Adrenal gland (tissue), 5 donors: ENCODE results near the gene ELP1.

Source experiments
- CTCF ChIP-seq, 6 experiments: fragments of 450-650 bp in 4 of 6; fragments of 200-600 bp in 2 of 6; sonication (generic) in 1 of 6; IDR thresholded peaks; 1 replicate in 5 of 6; 2 replicates in 1 of 6; pipeline versions ENCODE4 v1.5.1 to v1.8.0; 2016 to 2021; ENCODE audit warnings: antibody characterized with exemption in 6 of 6, mild to moderate bottlenecking in 2 of 6, moderate library complexity in 1 of 6
- POLR2A ChIP-seq, 2 donors: fragments of 450-650 bp; IDR thresholded peaks; one replicate each; pipeline ENCODE4 v1.6.1; 2017; ENCODE audit warnings: antibody characterized with exemption in 2 of 2, mild to moderate bottlenecking in 2 of 2, moderate library complexity in 1 of 2
- donor health status: DM: no; HTN: no; CAD: no.

- TF ChIP-seq CTCF (IDR thresholded peaks at IDR 0.05), result no peak
- no peak for TF ChIP-seq POLR2A (IDR thresholded peaks at IDR 0.05)
These were observed 66.1 kb downstream of the ELP1 start for GRCh38 chr9:108867829-108868228.
